HG03097 (cell line): ENCODE measurements around the gene GNAQ.

Experiments
- ATAC-seq: cut with Tn5 transposase; IDR thresholded peaks from one replicate; pipeline ENCODE4 v1.9.1; 2021; ENCODE audit not compliant: unreplicated experiment, low FRiP score

The GNAQ gene

GRCh38 chr9:78032730-78033457 lies 1.3 kb upstream of the GNAQ start:
- no peak for ATAC-seq

- no peak for ATAC-seq
Observed at GRCh38 chr9:78031893-78032729, 500 bp upstream of the GNAQ start.

GRCh38 chr9:78030553-78031443 lies 813 bp downstream of the GNAQ start:
- ATAC-seq: no peak

GRCh38 chr9:78030296-78030552 lies 1.4 kb downstream of the GNAQ start:
- no peak for ATAC-seq

GRCh38 chr9:78029551-78030295 lies 1.9 kb downstream of the GNAQ start:
- ATAC-seq: no peak

GRCh38 chr9:78028926-78029325 lies 2.7 kb downstream of the GNAQ start:
- no peak for ATAC-seq

GRCh38 chr9:78026947-78027346 lies 4.7 kb downstream of the GNAQ start:
- ATAC-seq: no peak

GRCh38 chr9:78026416-78026815 lies 5.2 kb downstream of the GNAQ start:
- no peak for ATAC-seq

GRCh38 chr9:78025186-78025585 lies 6.4 kb downstream of the GNAQ start:
- no peak for ATAC-seq

- ATAC-seq: no peak
Observed at GRCh38 chr9:78023003-78023741, 8.4 kb downstream of the GNAQ start.

GRCh38 chr9:78021697-78022096 lies 9.9 kb downstream of the GNAQ start:
- ATAC-seq: no peak

- ATAC-seq: no peak
Observed at GRCh38 chr9:78017190-78017693, 14.4 kb downstream of the GNAQ start.

- no peak for ATAC-seq
Observed at GRCh38 chr9:78015241-78015640, 16.4 kb downstream of the GNAQ start.

- no peak for ATAC-seq
Observed at GRCh38 chr9:78014776-78015175, 16.8 kb downstream of the GNAQ start.

- no peak for ATAC-seq
Observed at GRCh38 chr9:78013934-78014333, 17.7 kb downstream of the GNAQ start.

- no peak for ATAC-seq
Observed at GRCh38 chr9:78011049-78011448, 20.6 kb downstream of the GNAQ start.

GRCh38 chr9:78010445-78010844 lies 21.2 kb downstream of the GNAQ start:
- no peak for ATAC-seq

- ATAC-seq: no peak
Observed at GRCh38 chr9:78009186-78009585, 22.4 kb downstream of the GNAQ start.

- no peak for ATAC-seq
Observed at GRCh38 chr9:78006734-78007133, 24.9 kb downstream of the GNAQ start.
